Right cardiac atrium (tissue), 5 donors: ENCODE measurements around the gene FGF7. TPM values are rescaled to one million over a fixed set of nuclear protein-coding genes. Genes with fewer than 3 reads are reported as not detected.
A peak's percentile ranks its signal among the peaks of the same experiment; 100 is the strongest.

ENCODE experiments used
- ATAC-seq, 2 donors: fragments of 200-7000 bp; cut with Tn5 transposase; one replicate each; pipeline versions ENCODE4 v1.8.0 to v1.9.1; 2020; ENCODE audit warnings: moderate library complexity in 2 of 2, mild to moderate bottlenecking in 1 of 2
- DNase-seq, 3 donors: peaks; one replicate each; pipeline ENCODE4 v3.0.0-alpha.2; 2020
- H3K27ac ChIP-seq: one replicate; pipeline ENCODE4 v1.5.1; 2013; ENCODE audit warnings: mild to moderate bottlenecking, low read length, control low read depth, moderate library complexity
- H3K27me3 ChIP-seq: one replicate; pipeline ENCODE4 v1.6.1; 2013; ENCODE audit not compliant: control insufficient read depth, insufficient read depth
- H3K4me1 ChIP-seq: one replicate; pipeline ENCODE4 v1.6.1; 2013; ENCODE audit warnings: low read length; ENCODE audit not compliant: control insufficient read depth, insufficient read depth
- H3K4me3 ChIP-seq: one replicate; pipeline ENCODE4 v1.5.1; 2013; ENCODE audit warnings: low read length, control low read depth
- H3K9me3 ChIP-seq: one replicate; pipeline ENCODE4 v1.6.1; 2013; ENCODE audit warnings: low read length; ENCODE audit not compliant: control insufficient read depth
- WGBS: extraction: QIAGEN DNeasy Blood & Tissue Kit; methylation state at CpG from one replicate; pipeline ENCODE4 v1.1.7; 2013; 5-methylcytosine and 5-hydroxymethylcytosine counted together
- intact Hi-C, 4 donors: fragments of 100-400 bp; cut with DNase I; formaldehyde crosslinking; loops; one replicate each; pipeline versions ENCODE4 v1.11.0 to v1.14.0; 2022 to 2023
- polyA plus RNA-seq: library from polyadenylated mRNA; stranded (reverse); fragments of 200-250 nt; gene quantifications from one replicate; pipeline ENCODE4 v1.2.3, GENCODE V29; 2013
- total RNA-seq, 4 donors: library from RNA; stranded (reverse); fragmentation: NEBNext Ultra II Directional; extraction: Animal tissue kit (Norgen Biotek cat#: 25700); gene quantifications; one replicate each; pipeline ENCODE4 v1.2.1, GENCODE V29; 2021
- donor health status: healthy with polysubstance abuse.
- donor health status: DM: no; HTN: yes; CAD: no.
- donor health status: DM: no; HTN: no; CAD: no.
- donor health status: DM: no; HTN: yes; CAD: no; lungs with severe emphysema.
- donor health status: DM: yes; HTN: yes; CAD: no.

Gene FGF7
- total and polyA plus RNA-seq, 5 donors: 21.3 to 50.0 (median 38.3) TPM

GRCh38 chr15:49415149-49415548 lies 7.9 kb upstream of the FGF7 start:
- intact Hi-C loops: loop anchor here in 2 of 4 donors (5.0 kb wide), 1 partner anchor 183 kb away; no protein-coding TSS in a partner anchor
- no peaks in the 10 kb centered on the region for H3K27me3 ChIP-seq
- ATAC-seq (no peak), DNase-seq (no peak)
- no peaks in the 10 kb centered on the region for H3K4me1 ChIP-seq
- no peak overlapping the region for H3K4me3 ChIP-seq
- no peak overlapping the region for H3K27ac ChIP-seq
- H3K9me3 ChIP-seq: no peaks in the 10 kb centered on the region

GRCh38 chr15:49415638-49416037 lies 7.4 kb upstream of the FGF7 start:
- no peaks in the 10 kb centered on the region for H3K27me3 ChIP-seq
- H3K4me1 ChIP-seq: no peaks in the 10 kb centered on the region
- DNase-seq: no peak
- H3K27ac ChIP-seq: no peak overlapping the region
- intact Hi-C loops: loop anchor here in 2 of 4 donors (5.0 kb wide), 1 partner anchor 183 kb away; no protein-coding TSS in a partner anchor
- no peak overlapping the region for H3K4me3 ChIP-seq
- H3K9me3 ChIP-seq: no peaks in the 10 kb centered on the region
- 92% methylated on average over 1 of the region's 1 CpG for WGBS
- no peak for ATAC-seq

GRCh38 chr15:49418811-49419210 lies 4.2 kb upstream of the FGF7 start:
- no peaks in the 10 kb centered on the region for H3K27me3 ChIP-seq
- ATAC-seq (no peak), DNase-seq (no peak)
- no peaks in the 10 kb centered on the region for H3K4me1 ChIP-seq
- intact Hi-C loops: loop anchor here in 2 of 4 donors (5.0 kb wide), 1 partner anchor 187 kb away; no protein-coding TSS in a partner anchor
- no peaks in the 10 kb centered on the region for H3K9me3 ChIP-seq
- H3K27ac ChIP-seq: no peak overlapping the region
- no peak overlapping the region for H3K4me3 ChIP-seq
- WGBS: 80% methylated on average over 1 of the region's 1 CpG

GRCh38 chr15:49421991-49422390 lies 1.1 kb upstream of the FGF7 start:
- ATAC-seq (peak; percentile 65 to 74), DNase-seq (peak; percentile 35 to 90 (median 78))
- WGBS: 18% methylated on average over 9 of the region's 9 CpGs
- Histone ChIP-seq H3K27ac (no peak overlapping the region), H3K9me3 (no peaks in the 10 kb centered on the region), H3K27me3 (no peaks in the 10 kb centered on the region), H3K4me1 (no peaks in the 10 kb centered on the region), H3K4me3 (peak overlapping the region; percentile 22)
- intact Hi-C loops: loop anchor here in 3 of 4 donors (10.0 kb wide), 2 partner anchors 187 to 557 kb away; no protein-coding TSS in a partner anchor

GRCh38 chr15:49423901-49424550 lies 984 bp downstream of the FGF7 start:
- no peak for DNase-seq
- H3K27ac ChIP-seq: peak overlapping the region; percentile 85
- H3K9me3 ChIP-seq: no peaks in the 10 kb centered on the region
- ATAC-seq: no peak
- intact Hi-C loops: loop anchor here in 3 of 4 donors (10.0 kb wide), 2 partner anchors 189 to 559 kb away; no protein-coding TSS in a partner anchor
- no peaks in the 10 kb centered on the region for H3K4me1 ChIP-seq
- 26% methylated on average over 6 of the region's 6 CpGs for WGBS
- H3K27me3 ChIP-seq: no peaks in the 10 kb centered on the region
- H3K4me3 ChIP-seq: peak overlapping the region; percentile 88

GRCh38 chr15:49424954-49425353 lies 1.9 kb downstream of the FGF7 start:
- no peak for ATAC-seq
- H3K27me3 ChIP-seq: no peaks in the 10 kb centered on the region
- intact Hi-C loops: loop anchor here in 3 of 4 donors (10.0 kb wide), 2 partner anchors 190 to 560 kb away; no protein-coding TSS in a partner anchor
- no peak for DNase-seq
- H3K4me1 ChIP-seq: peaks cover 4% of the 10 kb centered on the region
- no peaks in the 10 kb centered on the region for H3K9me3 ChIP-seq
- H3K4me3 ChIP-seq: peak overlapping the region; percentile 60
- WGBS: 12% methylated on average over 1 of the region's 1 CpG
- H3K27ac ChIP-seq: no peak overlapping the region

- H3K4me1 ChIP-seq: peaks cover 8% of the 10 kb centered on the region
- DNase-seq: no peak
- H3K4me3 ChIP-seq: peak overlapping the region; percentile 37
- H3K27me3 ChIP-seq: no peaks in the 10 kb centered on the region
- intact Hi-C loops: loop anchor here in 3 of 4 donors (10.0 kb wide), 2 partner anchors 193 to 563 kb away; no protein-coding TSS in a partner anchor
- no peak for ATAC-seq
- H3K27ac ChIP-seq: peak overlapping the region; percentile 45
- H3K9me3 ChIP-seq: no peaks in the 10 kb centered on the region
Observed at GRCh38 chr15:49427372-49427771, 4.3 kb downstream of the FGF7 start.

GRCh38 chr15:49428409-49429095 lies 5.5 kb downstream of the FGF7 start:
- peak; percentile 89 to 92 for ATAC-seq

GRCh38 chr15:49430046-49430445 lies 7.0 kb downstream of the FGF7 start:
- H3K9me3 ChIP-seq: no peaks in the 10 kb centered on the region
- H3K27me3 ChIP-seq: no peaks in the 10 kb centered on the region
- H3K27ac ChIP-seq: peak overlapping the region; percentile 64
- peaks cover 8% of the 10 kb centered on the region for H3K4me1 ChIP-seq
- WGBS: 46% methylated on average over 1 of the region's 1 CpG
- ATAC-seq (peak in 1 of 2 donors; percentile 55), DNase-seq (no peak)
- intact Hi-C loops: no loop called here
- H3K4me3 ChIP-seq: no peak overlapping the region

More at GRCh38 chr15:49428409-49429095, 5.5 kb downstream of the FGF7 start:
- Histone ChIP-seq H3K4me1 (peaks cover 8% of the 10 kb centered on the region), H3K9me3 (no peaks in the 10 kb centered on the region), H3K4me3 (peak overlapping the region; percentile 37), H3K27ac (peak overlapping the region; percentile 80), H3K27me3 (no peaks in the 10 kb centered on the region)
- DNase-seq: peak; percentile 38 to 68 (median 65)
- intact Hi-C loops: loop anchor here in 3 of 4 donors (10.0 kb wide), 2 partner anchors 194 to 564 kb away; no protein-coding TSS in a partner anchor
- 39% methylated on average over 5 of the region's 5 CpGs for WGBS

- Histone ChIP-seq H3K4me1 (peaks cover 1% of the 10 kb centered on the region), H3K27me3 (no peaks in the 10 kb centered on the region), H3K27ac (no peak overlapping the region), H3K9me3 (no peaks in the 10 kb centered on the region), H3K4me3 (no peak overlapping the region)
- 81% methylated on average over 1 of the region's 1 CpG for WGBS
- DNase-seq: no peak
- ATAC-seq: no peak
- intact Hi-C loops: no loop called here
Observed at GRCh38 chr15:49435174-49435573, 12.1 kb downstream of the FGF7 start.

GRCh38 chr15:49436751-49437150 lies 13.7 kb downstream of the FGF7 start:
- no peak overlapping the region for H3K4me3 ChIP-seq
- H3K27ac ChIP-seq: no peak overlapping the region
- WGBS: 71% methylated on average over 2 of the region's 2 CpGs
- no peaks in the 10 kb centered on the region for H3K27me3 ChIP-seq
- DNase-seq (no peak), ATAC-seq (no peak)
- intact Hi-C loops: no loop called here
- no peaks in the 10 kb centered on the region for H3K4me1 ChIP-seq
- no peaks in the 10 kb centered on the region for H3K9me3 ChIP-seq
